ENCODE results near the gene LIMS2.

LIMS2 gene

DNA sequence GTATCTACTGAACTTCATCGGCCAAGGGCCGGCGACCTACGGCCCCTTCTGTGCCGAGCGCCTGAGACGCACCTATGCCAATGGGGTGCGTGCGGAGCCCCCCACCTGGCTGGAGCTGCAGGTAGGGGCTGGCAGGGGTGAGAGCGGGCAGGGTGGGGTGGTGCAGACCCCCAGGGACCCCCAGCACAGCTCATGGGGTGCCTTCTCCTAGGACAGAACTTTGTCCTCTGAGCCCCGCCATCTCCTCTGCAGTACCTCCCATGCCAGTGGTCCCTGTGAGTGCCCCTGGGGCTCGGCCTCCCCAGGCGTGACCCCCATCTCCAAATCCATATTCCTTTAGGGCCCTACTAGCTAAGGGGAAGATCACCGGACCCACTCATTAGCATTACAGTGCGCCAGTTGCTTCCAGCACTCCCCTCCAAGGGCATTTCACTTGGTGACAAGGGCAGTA lies 53.3 kb downstream of the LIMS2 start:
- DNase-seq (ENCODE audit: low read depth) = no peak

DNA sequence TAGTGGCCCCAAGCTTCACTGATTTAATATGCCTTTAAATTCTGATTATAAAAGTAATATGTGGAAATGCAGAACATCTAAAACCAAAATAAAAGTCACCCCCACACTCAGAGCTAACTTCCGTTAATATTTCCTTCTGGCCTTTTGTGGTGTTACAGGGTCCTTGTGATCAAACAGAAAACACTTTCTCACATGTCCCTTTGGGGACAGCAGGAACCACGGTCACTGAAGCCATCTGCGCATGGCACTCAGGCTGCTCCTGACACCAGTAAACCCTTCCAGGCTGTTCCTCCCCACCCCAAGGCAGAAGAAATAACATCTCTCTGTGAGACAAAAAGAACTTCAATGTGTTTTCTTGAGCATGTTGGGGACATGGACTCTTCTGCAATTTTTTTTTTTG lies 54.5 kb downstream of the LIMS2 start:
- DNase-seq (ENCODE audit: low read depth) = no peak

GRCh38 chr2:127619877-127620705 lies 55.2 kb downstream of the LIMS2 start:
- DNase-seq (ENCODE audit: low read depth) = no peak

DNA sequence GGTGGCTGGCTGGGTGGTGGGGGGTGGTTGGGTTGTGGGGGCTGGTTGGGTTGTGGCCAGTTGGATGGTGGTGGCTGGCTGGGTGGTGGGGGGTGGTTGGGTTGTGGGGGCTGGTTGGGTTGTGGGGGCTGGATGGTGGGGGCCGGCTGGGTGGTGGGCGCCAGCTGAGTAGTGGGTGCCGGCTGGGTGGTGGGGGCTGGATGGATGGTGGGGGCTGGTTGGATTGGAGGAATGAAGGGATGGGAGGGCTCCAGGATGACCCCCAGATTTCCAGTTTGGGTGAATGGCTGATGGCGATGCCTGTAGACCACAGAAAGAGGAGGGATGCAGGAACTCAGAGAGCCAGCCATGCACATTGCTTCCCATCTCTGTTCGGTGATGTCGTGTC lies 56.1 kb downstream of the LIMS2 start:
- DNase-seq (ENCODE audit: low read depth) = no peak

- no peak for DNase-seq (ENCODE audit: low read depth)
These were observed 56.7 kb downstream of the LIMS2 start for GRCh38 chr2:127618551-127619202.

- no peak for DNase-seq (ENCODE audit: low read depth)
These were observed 59.7 kb downstream of the LIMS2 start for GRCh38 chr2:127615511-127616166.

DNA sequence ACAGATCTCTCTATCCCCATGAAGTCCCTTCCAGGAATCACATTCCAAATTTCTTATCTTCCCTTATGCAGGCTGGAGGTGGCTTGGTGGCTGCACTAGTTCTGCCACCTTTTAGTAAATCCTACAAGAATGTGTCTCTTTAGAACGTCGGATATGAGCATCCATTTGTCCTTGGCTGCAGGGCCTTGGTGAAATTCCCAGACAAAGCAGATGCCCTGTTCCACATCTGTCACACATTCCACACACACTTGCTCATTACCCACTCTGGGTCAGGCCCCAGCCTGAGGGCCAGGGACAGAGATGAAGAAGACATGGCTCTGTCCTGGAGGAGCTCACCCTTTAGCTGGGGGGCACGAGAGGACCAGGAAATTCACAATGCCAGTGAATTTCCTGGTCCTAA lies 60.6 kb downstream of the LIMS2 start:
- DNase-seq (ENCODE audit: low read depth) = no peak

- DNase-seq (ENCODE audit: low read depth) = no peak
These were observed 61.1 kb downstream of the LIMS2 start for GRCh38 chr2:127614246-127614645.

- no peak for DNase-seq (ENCODE audit: low read depth)
These were observed 63.1 kb downstream of the LIMS2 start for GRCh38 chr2:127612111-127612822.

- no peak for DNase-seq (ENCODE audit: low read depth)
These were observed 64.0 kb downstream of the LIMS2 start for GRCh38 chr2:127611076-127611925.

- DNase-seq (ENCODE audit: low read depth) = no peak
These were observed 64.8 kb downstream of the LIMS2 start for GRCh38 chr2:127610561-127610960.

DNA sequence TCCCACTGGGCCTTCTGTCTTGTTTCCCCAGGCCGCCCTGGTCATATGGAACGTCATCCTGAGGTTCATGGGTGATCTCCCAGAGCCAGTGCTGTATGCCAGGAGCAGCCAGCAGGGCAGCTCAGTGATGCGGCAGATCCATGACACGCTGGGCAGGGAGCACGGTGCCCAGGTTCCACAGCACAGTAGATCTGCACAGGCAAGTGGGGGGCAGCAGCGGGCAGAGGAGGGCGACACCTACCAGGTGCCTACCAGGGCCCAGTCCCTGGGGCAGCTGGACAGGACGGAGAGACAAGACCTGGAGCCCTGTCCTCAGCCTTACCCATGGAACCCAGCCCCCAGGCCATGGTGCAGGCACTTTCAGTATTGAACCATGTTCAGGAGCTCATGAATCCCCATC lies 65.5 kb downstream of the LIMS2 start:
- DNase-seq (ENCODE audit: low read depth) = no peak

DNA sequence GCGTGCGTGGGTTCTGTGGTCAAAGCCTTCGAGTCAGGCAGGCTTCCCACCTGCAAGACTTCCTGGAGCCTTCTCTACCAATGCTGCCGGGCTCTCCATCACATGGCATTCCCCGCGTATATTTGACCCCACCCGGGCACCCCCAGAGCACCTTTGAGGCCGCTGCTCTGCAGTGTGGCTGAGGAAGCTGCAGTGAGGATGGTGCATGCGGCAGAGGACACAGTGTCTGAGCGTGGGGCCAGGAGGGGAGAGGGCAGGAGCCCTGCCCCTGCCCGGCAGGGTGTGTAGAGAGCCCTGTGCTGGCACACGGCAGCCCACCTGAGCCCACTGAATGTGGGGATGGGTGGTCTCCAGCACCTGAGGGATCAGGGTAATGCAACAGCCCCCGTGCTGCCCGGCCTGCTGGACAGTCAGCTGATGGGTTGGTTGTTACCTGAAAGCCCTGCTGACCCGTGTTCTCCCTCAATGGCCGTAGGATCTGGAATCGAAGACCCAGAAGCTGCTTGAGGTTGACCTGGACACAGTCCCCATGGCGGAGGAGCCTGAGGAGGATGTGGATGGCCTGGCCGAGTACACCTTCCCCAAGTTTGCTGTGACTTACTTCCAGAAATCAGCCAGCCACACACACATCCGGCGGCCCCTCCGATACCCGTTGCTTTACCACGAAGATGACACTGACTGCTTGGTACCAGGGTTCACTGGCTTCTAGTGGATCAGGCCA lies 66.1 kb downstream of the LIMS2 start:
- no peak for DNase-seq (ENCODE audit: low read depth)

DNA sequence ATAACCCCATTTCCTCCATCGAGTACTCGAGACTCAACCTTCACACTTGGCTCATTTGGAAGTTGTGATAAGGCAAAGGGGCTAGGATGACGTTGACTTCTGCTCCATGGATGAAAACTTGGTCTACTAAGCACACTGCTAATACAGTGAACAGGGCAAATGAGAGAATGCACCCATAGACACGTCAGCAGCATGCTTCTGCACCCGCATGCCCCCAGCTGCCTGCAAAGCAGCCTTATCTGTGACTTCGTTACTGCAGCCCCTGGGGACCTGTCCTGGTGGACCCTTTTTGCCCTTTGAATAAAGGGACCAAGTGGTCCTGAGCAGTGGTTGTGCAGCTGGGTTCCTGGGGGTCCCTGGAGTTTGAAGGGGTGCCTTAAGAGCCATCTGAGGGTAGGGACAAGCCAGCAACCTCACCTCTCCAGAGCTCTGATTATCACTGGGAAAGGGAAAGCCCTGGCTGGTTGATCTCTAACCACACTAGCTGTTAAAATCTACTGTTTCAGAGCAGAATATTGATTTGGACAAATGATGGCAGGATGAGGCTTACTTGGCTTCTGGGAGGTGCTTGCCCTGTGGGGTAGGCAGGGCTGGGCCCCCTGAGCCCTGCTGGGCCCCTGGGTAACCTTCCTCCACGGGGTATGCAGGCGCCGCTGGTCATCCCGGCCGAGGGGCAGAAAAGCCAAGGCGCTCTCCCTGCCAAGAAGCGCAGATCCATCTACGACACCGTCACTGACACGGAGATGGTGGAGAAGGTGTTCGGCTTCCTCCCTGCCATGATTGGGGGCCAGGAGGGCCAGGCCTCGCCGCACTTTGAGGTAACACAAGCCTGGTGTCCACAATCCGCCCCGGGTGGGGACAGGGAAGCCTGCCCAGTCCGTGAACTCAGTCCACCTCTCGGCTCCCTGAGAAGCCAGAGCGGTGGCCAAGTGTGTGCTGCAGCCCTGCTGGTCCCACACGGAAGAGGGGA lies 67.0 kb downstream of the LIMS2 start:
- DNase-seq (ENCODE audit: low read depth) = no peak

DNA sequence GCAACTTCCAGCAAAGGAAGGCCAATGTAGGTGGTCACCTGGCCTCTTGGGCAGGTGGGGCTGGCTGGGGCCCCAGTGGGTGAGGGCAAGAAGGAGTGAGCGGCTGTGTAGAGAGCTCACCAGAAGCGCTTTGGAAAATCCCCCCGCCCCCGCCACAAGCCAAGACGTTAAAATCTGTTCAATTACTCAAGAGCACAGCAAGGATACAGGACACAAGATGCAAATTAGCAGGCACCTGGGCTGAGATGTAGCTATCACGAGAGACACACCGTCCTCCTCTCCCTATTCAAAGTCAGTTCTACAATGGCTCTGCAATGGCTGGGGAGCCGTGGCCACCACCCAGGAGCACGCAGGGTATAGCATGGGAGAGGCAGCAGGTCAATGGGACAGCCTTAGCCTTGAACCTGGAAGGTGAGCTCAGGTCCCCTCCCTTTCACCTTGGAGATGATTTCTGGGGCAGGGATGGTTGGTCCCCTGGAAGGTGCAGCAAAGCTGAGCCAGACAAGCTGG lies 67.9 kb downstream of the LIMS2 start:
- DNase-seq (ENCODE audit: low read depth) = no peak

GRCh38 chr2:127606625-127607398 lies 68.5 kb downstream of the LIMS2 start:
- DNase-seq (ENCODE audit: low read depth) = no peak

- DNase-seq (ENCODE audit: low read depth) = no peak
These were observed 69.6 kb downstream of the LIMS2 start for GRCh38 chr2:127605691-127606263.

- no peak for DNase-seq (ENCODE audit: low read depth)
These were observed 70.3 kb downstream of the LIMS2 start for GRCh38 chr2:127604986-127605385.
